Activated T-helper 1 cell treated with anti-CD3 and anti-CD28 coated beads, Interleukin-12 subunit alpha, Interleukin-12 subunit beta, Interleukin-2, Interleukin-4 antibody, amounts not matched to agents 30 ng/mL and 10 ng/mL and 1 ng/mL, durations not matched to agents 14 hours and 24 hours and 36 hours (primary cell): Measurements from ENCODE around the gene WNT2B. TPM values are rescaled to one million over a fixed set of nuclear protein-coding genes. Genes with fewer than 3 reads are reported as not detected.

ENCODE experiments used
- DNase-seq: peaks from one replicate; pipeline ENCODE4 v3.0.0; 2021; ENCODE audit warnings: low spot score
- H3K27ac Mint-ChIP-seq: one replicate; pipeline ENCODE4 v1.8.0; 2021; ENCODE audit warnings: mild to moderate bottlenecking, mixed read lengths
- H3K27me3 Mint-ChIP-seq: one replicate; pipeline ENCODE4 v1.8.0; 2022; ENCODE audit warnings: mild to moderate bottlenecking, moderate library complexity, mixed read lengths; ENCODE audit not compliant: insufficient read depth
- H3K36me3 Mint-ChIP-seq: one replicate; pipeline ENCODE4 v1.8.0; 2021; ENCODE audit warnings: low read depth, mixed read lengths
- H3K4me1 Mint-ChIP-seq: one replicate; pipeline ENCODE4 v1.8.0; 2021; ENCODE audit warnings: low read depth, mixed read lengths
- H3K4me3 Mint-ChIP-seq: one replicate; pipeline ENCODE4 v1.8.0; 2021; ENCODE audit warnings: mild to moderate bottlenecking, moderate library complexity, mixed read lengths
- H3K9me3 Mint-ChIP-seq: one replicate; pipeline ENCODE4 v1.8.0; 2021; ENCODE audit warnings: mixed read lengths
- intact Hi-C: fragments of 100-400 bp; cut with micrococcal nuclease; formaldehyde crosslinking; loops from one replicate; pipeline ENCODE4 v1.15.1; 2024
- total RNA-seq: library from RNA; stranded (reverse); gene quantifications from 2 replicates; pipeline ENCODE4 v1.2.3, GENCODE V29; 2022

WNT2B gene
- total RNA-seq, 1 donor from 2014 or later = 0.05 TPM

- Mint-ChIP-seq H3K27ac (no peak overlapping the region), H3K4me3 (no peak overlapping the region), H3K36me3 (peaks cover 5% of the 10 kb centered on the region), H3K9me3 (no peaks in the 10 kb centered on the region), H3K4me1 (no peaks in the 10 kb centered on the region), H3K27me3 (no peaks in the 10 kb centered on the region)
- intact Hi-C loops = no loop called here
- no peak for DNase-seq
Measured at GRCh38 chr1:112538883-112539282, 30.1 kb downstream of the WNT2B start.

GRCh38 chr1:112540226-112540794, 31.5 kb downstream of the WNT2B start:
- Mint-ChIP-seq H3K36me3 (peaks cover 5% of the 10 kb centered on the region), H3K27ac (no peak overlapping the region), H3K4me3 (no peak overlapping the region), H3K27me3 (no peaks in the 10 kb centered on the region), H3K9me3 (no peaks in the 10 kb centered on the region), H3K4me1 (no peaks in the 10 kb centered on the region)
- intact Hi-C loops = no loop called here
- no peak for DNase-seq

- Mint-ChIP-seq H3K27me3 (no peaks in the 10 kb centered on the region), H3K36me3 (peaks cover 7% of the 10 kb centered on the region), H3K4me3 (no peak overlapping the region), H3K27ac (no peak overlapping the region), H3K4me1 (no peaks in the 10 kb centered on the region), H3K9me3 (no peaks in the 10 kb centered on the region)
- intact Hi-C loops = no loop called here
- no peak for DNase-seq
Measured at GRCh38 chr1:112541299-112541698, 32.5 kb downstream of the WNT2B start.

- no peak overlapping the region for H3K4me3 Mint-ChIP-seq
- no peaks in the 10 kb centered on the region for H3K9me3 Mint-ChIP-seq
- H3K27me3 Mint-ChIP-seq = no peaks in the 10 kb centered on the region
- no peaks in the 10 kb centered on the region for H3K4me1 Mint-ChIP-seq
- DNase-seq = no peak
- intact Hi-C loops = no loop called here
- H3K36me3 Mint-ChIP-seq = peaks cover 7% of the 10 kb centered on the region
- no peak overlapping the region for H3K27ac Mint-ChIP-seq
Measured at GRCh38 chr1:112542206-112542973, 33.6 kb downstream of the WNT2B start.

DNA sequence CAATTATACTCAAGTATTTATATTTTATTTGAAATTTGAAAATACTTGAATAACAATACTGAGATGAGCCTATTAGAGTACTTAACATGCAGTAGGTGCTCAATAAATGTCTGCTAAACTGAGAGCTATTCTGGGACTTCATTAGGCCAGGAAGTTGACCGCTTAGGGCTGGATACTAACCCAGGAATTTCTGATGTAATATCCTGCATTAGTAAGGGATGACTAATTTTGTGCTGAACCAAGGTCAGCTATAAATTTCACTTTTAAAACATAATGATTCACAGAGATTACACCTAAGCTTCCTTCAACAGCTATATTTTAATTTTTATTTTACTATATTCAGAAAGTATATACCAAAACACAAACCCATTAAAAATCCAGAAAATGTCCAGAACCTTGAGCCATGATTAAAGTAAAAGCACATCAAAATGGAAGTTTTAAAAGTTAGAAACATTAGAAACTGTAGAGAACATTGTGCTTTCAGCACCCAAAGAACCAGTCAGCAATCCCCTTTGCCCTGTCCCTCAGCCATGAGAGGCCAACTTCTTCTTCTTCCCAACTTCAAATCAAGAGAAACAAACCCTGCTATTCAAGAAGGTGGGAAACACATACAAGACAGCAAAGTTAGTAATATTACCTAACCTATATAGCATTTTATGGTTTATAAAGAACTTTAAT, 35.4 kb downstream of the WNT2B start:
- no peak for DNase-seq
- H3K4me3 Mint-ChIP-seq = no peak overlapping the region
- H3K27ac Mint-ChIP-seq = no peak overlapping the region

DNA sequence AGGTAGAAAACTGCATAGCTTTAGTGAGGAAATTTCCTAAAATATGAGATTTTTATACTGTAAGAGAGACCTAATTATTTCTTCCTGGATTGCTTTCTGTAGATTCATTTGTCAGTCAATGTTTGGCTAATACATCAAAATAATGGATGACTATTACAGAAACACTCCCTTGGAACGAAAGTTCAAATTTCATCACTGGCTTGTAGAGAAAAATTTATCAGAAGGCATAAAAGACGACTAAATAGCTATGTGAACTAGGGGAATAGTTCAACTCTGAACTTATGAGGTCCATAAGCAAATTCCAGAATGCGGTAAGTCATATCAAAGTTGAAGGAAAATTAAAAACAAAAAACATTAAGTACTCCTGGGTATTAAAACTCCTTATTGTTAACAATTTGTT, 36.0 kb downstream of the WNT2B start:
- Mint-ChIP-seq H3K36me3 (peaks cover 7% of the 10 kb centered on the region), H3K4me3 (no peak overlapping the region), H3K9me3 (no peaks in the 10 kb centered on the region), H3K27me3 (no peaks in the 10 kb centered on the region), H3K27ac (no peak overlapping the region), H3K4me1 (no peaks in the 10 kb centered on the region)
- intact Hi-C loops = no loop called here
- no peak for DNase-seq

More for the DNA sequence above, 35.4 kb downstream of the WNT2B start:
- Mint-ChIP-seq H3K27me3 (no peaks in the 10 kb centered on the region), H3K36me3 (peaks cover 7% of the 10 kb centered on the region), H3K9me3 (no peaks in the 10 kb centered on the region), H3K4me1 (no peaks in the 10 kb centered on the region)
- intact Hi-C loops = no loop called here

DNA sequence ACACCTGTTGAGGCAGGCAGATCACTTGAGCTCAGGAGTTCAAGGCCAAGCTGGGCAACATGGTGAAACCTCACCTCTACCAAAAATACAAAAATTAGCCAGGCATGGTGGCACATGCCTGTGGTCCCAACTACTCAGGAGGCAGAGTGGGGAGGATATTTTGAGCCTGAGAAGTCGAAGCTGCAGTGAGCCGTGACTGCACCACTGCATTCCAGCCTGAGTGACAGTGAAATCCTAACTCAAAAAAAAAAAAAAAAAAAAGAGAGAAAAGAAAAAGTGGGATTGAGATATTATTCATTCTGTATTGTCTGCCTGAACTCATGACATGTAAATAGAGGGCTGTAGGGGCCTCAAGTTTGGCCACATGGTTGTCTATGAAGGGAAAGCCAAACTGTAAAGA, 37.3 kb downstream of the WNT2B start:
- DNase-seq = no peak
- Mint-ChIP-seq H3K4me1 (no peaks in the 10 kb centered on the region), H3K4me3 (no peak overlapping the region), H3K27ac (no peak overlapping the region), H3K9me3 (no peaks in the 10 kb centered on the region), H3K36me3 (peaks cover 5% of the 10 kb centered on the region), H3K27me3 (no peaks in the 10 kb centered on the region)
- intact Hi-C loops = no loop called here

GRCh38 chr1:112548547-112548946, 39.8 kb downstream of the WNT2B start:
- H3K4me3 Mint-ChIP-seq = no peak overlapping the region
- intact Hi-C loops = no loop called here
- no peak for DNase-seq
- H3K27me3 Mint-ChIP-seq = no peaks in the 10 kb centered on the region
- H3K9me3 Mint-ChIP-seq = no peaks in the 10 kb centered on the region
- H3K36me3 Mint-ChIP-seq = peaks cover 2% of the 10 kb centered on the region
- no peak overlapping the region for H3K27ac Mint-ChIP-seq
- H3K4me1 Mint-ChIP-seq = no peaks in the 10 kb centered on the region

DNA sequence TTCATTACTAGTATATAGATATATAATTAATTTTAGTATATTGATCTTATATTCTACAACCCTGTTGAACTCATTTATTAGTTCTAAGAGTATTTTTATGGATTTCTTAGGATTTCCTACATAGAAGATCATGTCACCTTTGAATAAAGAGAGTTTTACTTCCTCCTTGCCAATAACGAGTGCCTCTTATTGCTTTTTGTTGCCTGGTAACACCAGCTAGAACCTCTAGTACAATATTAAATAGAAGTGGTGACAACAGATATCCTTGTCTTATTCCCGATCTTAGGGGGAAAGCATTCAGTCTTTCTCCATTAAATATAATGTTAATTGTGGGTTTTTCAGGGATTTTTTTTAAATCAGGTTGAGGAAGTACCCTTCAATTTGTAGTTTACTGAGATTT, 40.8 kb downstream of the WNT2B start:
- intact Hi-C loops = no loop called here
- no peak for DNase-seq
- no peak overlapping the region for H3K27ac Mint-ChIP-seq
- H3K4me3 Mint-ChIP-seq = no peak overlapping the region
- H3K36me3 Mint-ChIP-seq = peaks cover 2% of the 10 kb centered on the region
- no peaks in the 10 kb centered on the region for H3K4me1 Mint-ChIP-seq
- no peaks in the 10 kb centered on the region for H3K9me3 Mint-ChIP-seq
- H3K27me3 Mint-ChIP-seq = no peaks in the 10 kb centered on the region

GRCh38 chr1:112554411-112554810, 45.6 kb downstream of the WNT2B start:
- no peaks in the 10 kb centered on the region for H3K27me3 Mint-ChIP-seq
- peaks cover 7% of the 10 kb centered on the region for H3K4me1 Mint-ChIP-seq
- no peak overlapping the region for H3K27ac Mint-ChIP-seq
- H3K36me3 Mint-ChIP-seq = peaks cover 5% of the 10 kb centered on the region
- DNase-seq = no peak
- no peak overlapping the region for H3K4me3 Mint-ChIP-seq
- H3K9me3 Mint-ChIP-seq = no peaks in the 10 kb centered on the region
- intact Hi-C loops = no loop called here

- no peak overlapping the region for H3K27ac Mint-ChIP-seq
- H3K36me3 Mint-ChIP-seq = peaks cover 5% of the 10 kb centered on the region
- intact Hi-C loops = no loop called here
Measured at GRCh38 chr1:112557385-112557784, 48.6 kb downstream of the WNT2B start.

DNA sequence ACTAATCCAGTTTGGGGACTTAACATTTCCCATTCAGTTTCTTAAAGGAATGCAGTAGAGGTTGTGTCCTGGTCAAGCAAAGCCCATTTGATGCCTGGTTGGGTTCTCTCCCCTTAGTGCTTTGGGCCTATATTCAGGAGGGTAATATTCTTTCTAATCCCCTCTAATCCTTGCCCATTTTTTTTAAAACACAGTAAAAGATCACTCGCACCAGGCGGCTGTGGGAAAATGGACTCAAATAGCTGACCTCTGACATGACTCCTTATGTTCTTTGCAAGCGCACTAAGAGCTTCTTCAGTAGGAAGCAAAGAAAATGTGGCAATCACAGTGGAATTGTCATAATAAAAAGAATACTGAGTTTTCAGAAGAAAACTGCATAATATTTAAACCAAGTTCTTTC, 49.9 kb downstream of the WNT2B start:
- no peaks in the 10 kb centered on the region for H3K27me3 Mint-ChIP-seq
- intact Hi-C loops = no loop called here
- no peak for DNase-seq
- H3K27ac Mint-ChIP-seq = no peak overlapping the region
- no peaks in the 10 kb centered on the region for H3K9me3 Mint-ChIP-seq
- H3K4me3 Mint-ChIP-seq = no peak overlapping the region
- peaks cover 5% of the 10 kb centered on the region for H3K36me3 Mint-ChIP-seq
- H3K4me1 Mint-ChIP-seq = peaks cover 7% of the 10 kb centered on the region

More at GRCh38 chr1:112557385-112557784, 48.6 kb downstream of the WNT2B start:
- no peaks in the 10 kb centered on the region for H3K9me3 Mint-ChIP-seq
- DNase-seq = no peak
- H3K4me1 Mint-ChIP-seq = peaks cover 7% of the 10 kb centered on the region
- no peak overlapping the region for H3K4me3 Mint-ChIP-seq
- H3K27me3 Mint-ChIP-seq = no peaks in the 10 kb centered on the region

- Mint-ChIP-seq H3K4me1 (no peaks in the 10 kb centered on the region), H3K4me3 (no peak overlapping the region), H3K9me3 (no peaks in the 10 kb centered on the region), H3K27me3 (no peaks in the 10 kb centered on the region), H3K36me3 (peaks cover 3% of the 10 kb centered on the region), H3K27ac (no peak overlapping the region)
- intact Hi-C loops = no loop called here
- no peak for DNase-seq
Measured at GRCh38 chr1:112563341-112563740, 54.6 kb downstream of the WNT2B start.
